ENCODE data around the gene ARHGAP26. TPM values are rescaled to one million over a fixed set of nuclear protein-coding genes. Genes with fewer than 3 reads are reported as not detected.

ARHGAP26 gene
- total and polyA plus RNA-seq, 9 donors, result 1.9 to 47.1 (median 12.0) TPM

GRCh38 chr5:143068712-143069111 lies 298.5 kb downstream of the ARHGAP26 start:
- no peaks in the 10 kb centered on the region for H3K27me3 ChIP-seq
- H3K36me3 ChIP-seq, result no peaks in the 10 kb centered on the region
- DNase-seq, result no peak
- TF ChIP-seq EP300 (IDR thresholded peaks at IDR 0.05), result no peak
- no peak for TF ChIP-seq CTCF (IDR thresholded peaks at IDR 0.05)
- no peak for TF ChIP-seq POLR2A (IDR thresholded peaks at IDR 0.05)
- intact Hi-C loops (cut with DNase I), result no loop called here
- no peaks in the 10 kb centered on the region for H3K9me3 ChIP-seq
- no peak overlapping the region for H3K4me3 ChIP-seq
- peaks cover 7% of the 10 kb centered on the region for H3K4me1 ChIP-seq (ENCODE audit: insufficient read depth)
- H3K27ac ChIP-seq, result no peak overlapping the region

GRCh38 chr5:143071927-143072326 lies 301.8 kb downstream of the ARHGAP26 start:
- Histone ChIP-seq H3K36me3 (no peaks in the 10 kb centered on the region), H3K4me3 (no peak overlapping the region), H3K4me1 (ENCODE audit: insufficient read depth) (no peaks in the 10 kb centered on the region), H3K27me3 (no peaks in the 10 kb centered on the region), H3K27ac (no peak overlapping the region), H3K9me3 (no peaks in the 10 kb centered on the region)
- DNase-seq, result no peak
- intact Hi-C loops (cut with DNase I), result no loop called here
- TF ChIP-seq EP300 (IDR thresholded peaks at IDR 0.05), result no peak

- no peaks in the 10 kb centered on the region for H3K27me3 ChIP-seq
- no peaks in the 10 kb centered on the region for H3K36me3 ChIP-seq
- TF ChIP-seq POLR2A (IDR thresholded peaks at IDR 0.05) (no peak), EP300 (IDR thresholded peaks at IDR 0.05) (no peak), CTCF (IDR thresholded peaks at IDR 0.05) (no peak)
- H3K4me1 ChIP-seq (ENCODE audit: insufficient read depth), result no peaks in the 10 kb centered on the region
- no peak overlapping the region for H3K4me3 ChIP-seq
- intact Hi-C loops (cut with DNase I), result no loop called here
- H3K9me3 ChIP-seq, result no peaks in the 10 kb centered on the region
- no peak for DNase-seq
- H3K27ac ChIP-seq, result no peak overlapping the region
Observed at GRCh38 chr5:143072734-143073133, 302.6 kb downstream of the ARHGAP26 start.

- Histone ChIP-seq H3K27me3 (no peaks in the 10 kb centered on the region), H3K9me3 (no peaks in the 10 kb centered on the region), H3K36me3 (no peaks in the 10 kb centered on the region), H3K4me3 (no peak overlapping the region), H3K27ac (no peak overlapping the region), H3K4me1 (ENCODE audit: insufficient read depth) (no peaks in the 10 kb centered on the region)
- 95 to 98% (median 96%) methylated on average over 3 of the region's 3 CpGs for WGBS, 3 donors
- TF ChIP-seq EP300 (IDR thresholded peaks at IDR 0.05) (no peak), CTCF (IDR thresholded peaks at IDR 0.05) (no peak), POLR2A (IDR thresholded peaks at IDR 0.05) (no peak)
- DNase-seq, result no peak
- intact Hi-C loops (cut with DNase I), result no loop called here
Observed at GRCh38 chr5:143073766-143074165, 303.6 kb downstream of the ARHGAP26 start.

- no peak for TF ChIP-seq EP300 (IDR thresholded peaks at IDR 0.05)
- no peak for TF ChIP-seq POLR2A (IDR thresholded peaks at IDR 0.05)
- TF ChIP-seq CTCF (IDR thresholded peaks at IDR 0.05), result no peak
- H3K36me3 ChIP-seq, result no peaks in the 10 kb centered on the region
- no peak for DNase-seq
- 64 to 86% (median 76%) methylated on average over 1 of the region's 1 CpG for WGBS, 3 donors
- H3K9me3 ChIP-seq, result no peaks in the 10 kb centered on the region
- intact Hi-C loops (cut with DNase I), result no loop called here
- no peaks in the 10 kb centered on the region for H3K4me1 ChIP-seq (ENCODE audit: insufficient read depth)
- H3K4me3 ChIP-seq, result no peak overlapping the region
- no peaks in the 10 kb centered on the region for H3K27me3 ChIP-seq
- H3K27ac ChIP-seq, result no peak overlapping the region
Observed at GRCh38 chr5:143074414-143074996, 304.3 kb downstream of the ARHGAP26 start.
